IMR-90 (cell line): ENCODE results near the gene SLAMF1. TPM values are rescaled to one million over a fixed set of nuclear protein-coding genes. Genes with fewer than 3 reads are reported as not detected.

Experiments used
- ATAC-seq: fragments of 200-7000 bp; cut with Tn5 transposase; 2 replicates; pipeline ENCODE4 v1.9.1; 2020; ENCODE audit warnings: low read depth, mild to moderate bottlenecking, moderate library complexity
- BruUV-seq: library from RNA; stranded (reverse); fragments of 400-500 nt; replicated peaks from 2 replicates; lab custom pipeline; 2021; lab: Mats Ljungman, UMichigan
- CTCF ChIA-PET: fragments of 300-600 bp; formaldehyde crosslinking; extraction: SDS; loops from one replicate; lab custom pipeline; 2021; ENCODE audit warnings: antibody characterized with exemption; lab: Yijun Ruan, JAX
- POLR2A ChIA-PET: fragments of 300-600 bp; sonication (Branson Sonifier 250); formaldehyde crosslinking; loops from one replicate; lab custom pipeline; 2022; ENCODE audit warnings: antibody characterized with exemption; ENCODE audit not compliant: unreplicated experiment; lab: Charles Lee
- DNase-seq: peaks from one replicate; pipeline ENCODE4 v3.0.0; 2013
- H2AFZ ChIP-seq: replicated peaks from 2 replicates; pipeline ENCODE3; 2013; ENCODE audit warnings: low read length, mild to moderate bottlenecking; ENCODE audit not compliant: poor library complexity
- H2AK5ac ChIP-seq: 2 replicates; pipeline ENCODE4 v1.6.1; 2013; ENCODE audit warnings: low read depth, low read length, inconsistent platforms
- H2AK9ac ChIP-seq: replicated peaks from 2 replicates; pipeline ENCODE3; 2013; ENCODE audit warnings: mild to moderate bottlenecking, low read depth, low read length, moderate library complexity; ENCODE audit not compliant: poor library complexity
- H2BK120ac ChIP-seq: 2 replicates; pipeline ENCODE4 v1.6.1; 2013; ENCODE audit warnings: low read depth, low read length, inconsistent platforms
- H2BK15ac ChIP-seq: 3 replicates; pipeline ENCODE4 v1.6.1; 2013; ENCODE audit warnings: low read depth, low read length, inconsistent platforms
- H2BK20ac ChIP-seq: 2 replicates; pipeline ENCODE4 v1.6.1; 2013; ENCODE audit warnings: low read depth, mild to moderate bottlenecking, inconsistent platforms, low read length, moderate library complexity
- H2BK5ac ChIP-seq: 2 replicates; pipeline ENCODE4 v1.6.1; 2013; ENCODE audit warnings: mild to moderate bottlenecking, low read depth, low read length, inconsistent platforms; ENCODE audit not compliant: poor library complexity, severe bottlenecking
- H3K14ac ChIP-seq: replicated peaks from 2 replicates; pipeline ENCODE4 v1.6.1; 2013; ENCODE audit warnings: low read depth, low read length, inconsistent platforms
- H3K18ac ChIP-seq: 2 replicates; pipeline ENCODE4 v1.6.1; 2013; ENCODE audit warnings: low read depth, low read length, control low read depth
- H3K23ac ChIP-seq: 2 replicates; pipeline ENCODE4 v1.6.1; 2013; ENCODE audit warnings: low read depth, low read length, inconsistent platforms
- H3K27ac ChIP-seq: 2 replicates; pipeline ENCODE4 v1.5.1; 2013; ENCODE audit warnings: mild to moderate bottlenecking, control low read depth, low read length; ENCODE audit not compliant: insufficient read depth
- H3K27me3 ChIP-seq: 2 replicates; pipeline ENCODE4 v1.6.1; 2013; ENCODE audit warnings: low read length; ENCODE audit not compliant: control insufficient read depth, insufficient read depth
- H3K36me3 ChIP-seq: 2 replicates; pipeline ENCODE4 v1.6.1; 2013; ENCODE audit warnings: low read length, mixed read lengths; ENCODE audit not compliant: control insufficient read depth, insufficient read depth
- H3K4ac ChIP-seq: 2 replicates; pipeline ENCODE4 v1.6.1; 2013; ENCODE audit warnings: low read depth, low read length, inconsistent platforms
- H3K4me1 ChIP-seq: 2 replicates; pipeline ENCODE4 v1.6.1; 2013; ENCODE audit warnings: low read length, mixed read lengths; ENCODE audit not compliant: control insufficient read depth, insufficient read depth
- H3K4me2 ChIP-seq: 2 replicates; pipeline ENCODE4 v1.6.1; 2013; ENCODE audit warnings: low read depth, mild to moderate bottlenecking, control low read depth, low read length, moderate library complexity
- H3K4me3 ChIP-seq: 2 replicates; pipeline ENCODE4 v1.5.1; 2013; ENCODE audit warnings: low read depth, mild to moderate bottlenecking, control low read depth, low read length, moderate library complexity; ENCODE audit not compliant: insufficient read depth
- H3K56ac ChIP-seq: 2 replicates; pipeline ENCODE4 v1.6.1; 2013; ENCODE audit warnings: low read length, inconsistent platforms; ENCODE audit not compliant: insufficient read depth; ENCODE audit errors: extremely low read depth
- H3K79me1 ChIP-seq, 2 experiments: 2 replicates each; pipeline ENCODE4 v1.6.1; 2013; ENCODE audit warnings: low read length in 2 of 2, inconsistent platforms in 1 of 2, low read depth in 1 of 2
- H3K9ac ChIP-seq: 2 replicates; pipeline ENCODE4 v1.6.1; 2013; ENCODE audit warnings: low read depth, low read length, control low read depth
- H3K9me1 ChIP-seq: 2 replicates; pipeline ENCODE4 v1.6.1; 2013; ENCODE audit warnings: low read length, inconsistent platforms; ENCODE audit not compliant: insufficient read depth
- H3K9me3 ChIP-seq: 2 replicates; pipeline ENCODE4 v1.6.1; 2013; ENCODE audit warnings: low read length; ENCODE audit not compliant: control insufficient read depth, insufficient read depth
- H4K20me1 ChIP-seq: 2 replicates; pipeline ENCODE4 v1.6.1; 2013; ENCODE audit warnings: low read length, inconsistent platforms; ENCODE audit not compliant: insufficient read depth
- H4K5ac ChIP-seq: 2 replicates; pipeline ENCODE4 v1.6.1; 2013; ENCODE audit warnings: mild to moderate bottlenecking, low read depth, low read length, control low read depth
- H4K8ac ChIP-seq, 2 experiments: 2 replicates each; pipeline ENCODE4 v1.6.1; 2013; ENCODE audit warnings: low read depth in 2 of 2, low read length in 2 of 2, control low read depth in 1 of 2, inconsistent platforms in 1 of 2
- H4K91ac ChIP-seq: 2 replicates; pipeline ENCODE4 v1.6.1; 2013; ENCODE audit warnings: low read depth, low read length, inconsistent platforms; ENCODE audit not compliant: insufficient read depth
- BHLHE40 ChIP-seq: fragments of 150-350 bp; IDR thresholded peaks from 2 replicates; pipeline ENCODE4 v1.6.1; 2016; ENCODE audit warnings: mild to moderate bottlenecking, low read depth, low read length
- CEBPB ChIP-seq: IDR thresholded peaks from 2 replicates; pipeline ENCODE4 v1.6.1; 2012; ENCODE audit warnings: low read depth, low read length, improper control_type of control experiment
- CHD1 ChIP-seq: IDR thresholded peaks from 2 replicates; pipeline ENCODE4 v1.6.1; 2012; ENCODE audit warnings: low read depth, low read length, improper control_type of control experiment
- CTCF ChIP-seq: conservative IDR thresholded peaks from 2 replicates; pipeline ENCODE4 v1.5.1; 2012; ENCODE audit warnings: mild to moderate bottlenecking, low read depth, low read length, improper control_type of control experiment
- ELK1 ChIP-seq: fragments of 150-350 bp; IDR thresholded peaks from 2 replicates; pipeline ENCODE4 v1.6.1; 2016; ENCODE audit warnings: low read depth, mild to moderate bottlenecking, low read length, moderate library complexity, borderline replicate concordance
- FOS ChIP-seq: fragments of 150-350 bp; IDR thresholded peaks from 2 replicates; pipeline ENCODE4 v1.6.1; 2016; ENCODE audit warnings: low read depth, low read length
- MAFK ChIP-seq: IDR thresholded peaks from 2 replicates; pipeline ENCODE4 v1.6.1; 2012; ENCODE audit warnings: low read depth, low read length, improper control_type of control experiment
- MAZ ChIP-seq: IDR thresholded peaks from 2 replicates; pipeline ENCODE4 v1.6.1; 2012; ENCODE audit warnings: low read depth, mild to moderate bottlenecking, low read length, improper control_type of control experiment, moderate library complexity, borderline replicate concordance
- MXI1 ChIP-seq: IDR thresholded peaks from 2 replicates; pipeline ENCODE4 v1.6.1; 2012; ENCODE audit warnings: low read depth, mild to moderate bottlenecking, low read length, moderate library complexity, borderline replicate concordance
- NFE2L2 ChIP-seq: fragments of 150-350 bp; IDR thresholded peaks from 2 replicates; pipeline ENCODE4 v1.6.1; 2016; ENCODE audit warnings: low read depth, mild to moderate bottlenecking, low read length
- POLR2A ChIP-seq: IDR thresholded peaks from 2 replicates; pipeline ENCODE4 v1.6.1; 2012; ENCODE audit warnings: mild to moderate bottlenecking, low read depth, low read length
- RAD21 ChIP-seq: IDR thresholded peaks from 2 replicates; pipeline ENCODE4 v1.6.1; 2012; ENCODE audit warnings: low read length, improper control_type of control experiment
- RCOR1 ChIP-seq: IDR thresholded peaks from 2 replicates; pipeline ENCODE4 v1.6.1; 2012; ENCODE audit warnings: mild to moderate bottlenecking, low read length, improper control_type of control experiment; ENCODE audit not compliant: insufficient replicate concordance
- RFX5 ChIP-seq: IDR thresholded peaks from 2 replicates; pipeline ENCODE4 v1.8.0; 2012; ENCODE audit warnings: low read depth, mild to moderate bottlenecking, low read length, moderate library complexity
- SMC3 ChIP-seq: fragments of 150-350 bp; IDR thresholded peaks from 2 replicates; pipeline ENCODE4 v1.6.1; 2016; ENCODE audit warnings: low read depth, mild to moderate bottlenecking, antibody characterized with exemption, low read length, moderate library complexity
- USF2 ChIP-seq: fragments of 150-350 bp; IDR thresholded peaks from 2 replicates; pipeline ENCODE4 v1.6.1; 2017; ENCODE audit warnings: mild to moderate bottlenecking, antibody characterized with exemption, low read length, low read depth
- WGBS, 2 experiments: methylation state at CpG; one replicate each; pipeline versions ENCODE4 v1.1.5 to v1.1.7; 2013; ENCODE audit warnings: missing lambda C conversion rate in 2 of 2; ENCODE audit not compliant: insufficient read length in 1 of 2; ENCODE audit errors: extremely low coverage in 2 of 2; 5-methylcytosine and 5-hydroxymethylcytosine counted together
- dilution Hi-C: fragments of 300-500 bp; cut with HindIII; formaldehyde crosslinking; loops from one replicate; pipeline ENCODE4 v1.14.3; 2018; ENCODE audit warnings: low sequenced_read_pairs; ENCODE audit not compliant: unreplicated experiment
- in situ Hi-C: fragments of 300-500 bp; cut with MboI; formaldehyde crosslinking; loops from 3 replicates; pipeline ENCODE4 v1.14.3; 2019; ENCODE audit warnings: low sequenced_read_pairs, inconsistent platforms, mixed read lengths
- intact Hi-C: fragments of 100-400 bp; cut with micrococcal nuclease; formaldehyde crosslinking; loops from 2 replicates; pipeline ENCODE4 v1.10.0; 2022
- polyA plus RNA-seq, 3 experiments: library from polyadenylated mRNA; depleted of rRNA; stranded (reverse); fragments of >200 nt; gene quantifications; 2 replicates each; pipeline ENCODE4 v1.2.3, GENCODE V29; 2012; ENCODE audit warnings: low replicate concordance in 1 of 3
- total RNA-seq: library from RNA; depleted of rRNA; stranded (reverse); fragments of >200 nt; gene quantifications from 2 replicates; pipeline ENCODE4 v1.2.3, GENCODE V29; 2012

SLAMF1 gene
- total and polyA plus RNA-seq, 2 of the 4 experiments (the other 2 are of a cell fraction), result not detected

- CTCF ChIA-PET, result no interaction called here
- Histone ChIP-seq H3K4me1 (no peaks in the 10 kb centered on the region), H3K79me1 (no peaks in the 10 kb centered on the region), H3K4me2 (no peak overlapping the region), H3K9me3 (no peaks in the 10 kb centered on the region), H2AK9ac (no peak overlapping the region), H3K56ac (no peak overlapping the region), H2BK15ac (no peak overlapping the region), H2BK20ac (no peak overlapping the region), H3K14ac (no peak overlapping the region), H2BK5ac (no peak overlapping the region), H4K5ac (no peak overlapping the region), H4K91ac (no peak overlapping the region), H2BK120ac (no peak overlapping the region), H2AK5ac (no peak overlapping the region), H3K23ac (no peak overlapping the region), H3K18ac (no peak overlapping the region), H4K20me1 (no peaks in the 10 kb centered on the region), H3K9me1 (no peaks in the 10 kb centered on the region), H3K27me3 (no peaks in the 10 kb centered on the region), H2AFZ (no peak overlapping the region), H3K4ac (no peak overlapping the region), H3K4me3 (no peak overlapping the region), H3K36me3 (no peaks in the 10 kb centered on the region), H3K27ac (no peak overlapping the region), H3K9ac (no peak overlapping the region), H4K8ac (no peak overlapping the region)
- in situ Hi-C loops (no loop called here), dilution Hi-C loops (no loop called here), intact Hi-C loops (no loop called here)
- WGBS, 2 experiments, result 0% methylated on average over 1 of the region's 4 CpGs; no CpG with 5 or more reads in 1 of the 2 experiments
- ATAC-seq (no peak), DNase-seq (no peak)
- TF ChIP-seq SMC3 (no peak), ELK1 (no peak), RCOR1 (no peak), NFE2L2 (no peak), RAD21 (no peak), USF2 (no peak), MAZ (no peak), RFX5 (no peak), CTCF (no peak), FOS (no peak), MXI1 (no peak), POLR2A (no peak), CEBPB (no peak), MAFK (no peak), BHLHE40 (no peak), CHD1 (no peak)
- POLR2A ChIA-PET, result no interaction called here
- BruUV-seq, result no TSS peak
These were observed 86.7 kb downstream of the SLAMF1 start for GRCh38 chr1:160560045-160560705.
